HG03108 (cell line): ENCODE results near the gene JOSD1.
"Not testable (repeated sequence)": the region's sequence is repeated elsewhere in the genome, so short reads cannot be mapped to it uniquely, and the experiment has no call there.

Experiments
- ATAC-seq: cut with Tn5 transposase; IDR thresholded peaks from one replicate; pipeline ENCODE4 v1.9.1; 2021; ENCODE audit warnings: moderate library complexity; ENCODE audit not compliant: unreplicated experiment

Gene JOSD1

GRCh38 chr22:38694049-38694448 is 6.7 kb downstream of the JOSD1 start:
- no peak for ATAC-seq

GRCh38 chr22:38689651-38690050 is 11.1 kb downstream of the JOSD1 start:
- no peak for ATAC-seq

DNA sequence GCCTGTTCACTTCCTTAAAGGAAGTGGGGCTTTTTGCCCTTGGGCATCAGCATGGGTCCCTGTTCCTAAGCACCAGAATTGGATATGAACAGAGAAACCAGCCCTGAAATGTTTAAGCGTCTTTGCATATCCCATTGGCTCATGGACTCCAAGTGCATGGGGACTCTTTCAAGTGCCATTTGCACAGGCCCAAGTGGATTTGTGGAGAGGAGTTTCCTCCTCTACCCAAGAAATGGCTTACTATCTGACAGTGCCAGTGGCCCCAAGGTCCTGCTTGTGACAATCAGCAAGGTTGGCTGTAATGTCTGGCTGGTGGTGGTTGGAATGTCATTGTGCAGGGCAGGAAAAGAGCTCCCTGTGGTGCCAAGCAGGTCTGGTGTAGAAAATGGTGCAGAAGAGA is 15.0 kb downstream of the JOSD1 start:
- ATAC-seq = no peak

DNA sequence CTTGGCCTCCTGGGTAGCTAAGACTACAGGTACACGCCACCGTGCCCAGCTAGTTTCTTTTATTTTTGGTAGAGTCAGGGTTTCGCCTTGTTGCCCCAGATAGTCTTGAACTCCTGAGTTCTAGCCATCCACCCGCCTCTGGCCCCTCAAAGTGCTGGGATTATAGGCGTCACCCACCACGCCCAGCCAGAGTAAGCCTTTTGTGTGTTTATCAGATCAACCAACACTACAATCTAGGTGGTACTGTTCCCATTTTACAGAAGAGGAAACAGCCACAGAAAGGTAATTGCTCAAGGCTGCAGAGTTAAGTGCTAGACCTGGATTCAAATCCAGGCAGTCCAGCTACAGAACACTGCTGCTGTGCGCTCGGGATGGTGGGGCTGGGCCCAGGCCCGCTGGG is 15.8 kb downstream of the JOSD1 start:
- no peak for ATAC-seq

GRCh38 chr22:38681582-38682335 is 19.0 kb downstream of the JOSD1 start, which contains the start of gene TOMM22:
Gene TOMM22, plus strand, starts transcription at chr22:38681957. Its CDS starts 22 bp downstream, at chr22:38681979.
- ATAC-seq = peak; percentile 94

DNA sequence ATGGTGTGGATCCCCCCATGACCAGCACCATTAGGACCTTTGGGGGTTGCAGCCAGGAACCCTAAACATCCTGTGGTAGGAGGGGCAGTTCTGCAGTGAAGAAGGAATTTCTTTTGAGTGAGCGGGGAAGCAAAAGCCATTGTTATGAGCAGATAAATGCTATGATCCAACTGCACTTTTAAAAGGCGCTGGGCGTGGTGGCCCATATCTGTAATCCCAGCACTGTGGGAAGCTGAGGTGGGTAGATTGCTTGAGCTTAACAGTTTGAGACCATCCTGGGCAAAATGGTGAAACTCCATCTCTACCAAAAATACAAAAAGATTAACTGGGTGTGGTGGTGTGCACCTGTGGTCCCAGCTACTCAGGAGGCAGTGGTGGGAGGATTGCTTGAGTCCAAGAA is 24.9 kb downstream of the JOSD1 start:
- no peak for ATAC-seq

DNA sequence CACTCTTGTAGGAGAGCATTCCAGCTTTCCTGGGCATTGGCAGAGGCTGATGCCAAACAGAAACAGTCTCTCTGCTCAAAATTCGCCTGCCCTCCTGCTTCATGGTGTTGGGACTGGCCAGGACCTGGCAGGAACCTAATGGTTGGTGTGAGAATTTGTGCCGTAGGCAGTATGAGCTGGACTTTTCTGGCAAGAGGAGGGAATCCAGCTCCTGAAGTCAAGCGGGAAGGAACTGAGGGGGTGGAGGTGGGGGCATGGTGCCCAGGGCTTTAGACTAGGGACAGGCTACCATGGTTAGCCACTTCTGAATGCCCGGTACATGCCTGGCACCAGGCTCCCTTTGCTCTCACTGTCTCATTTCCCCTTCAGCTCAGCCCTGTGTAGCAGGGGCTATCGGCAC is 25.9 kb downstream of the JOSD1 start:
- no peak for ATAC-seq

- ATAC-seq = peak; percentile 46
These were observed 43.5 kb downstream of the JOSD1 start for GRCh38 chr22:38657045-38657909.

- peak; percentile 58 for ATAC-seq
These were observed 44.3 kb downstream of the JOSD1 start, which contains the start of the genes CBY1 and FAM227A for GRCh38 chr22:38656256-38657044. Gene CBY1, plus strand, starts transcription at chr22:38656638. Its CDS starts 11,417 bp downstream, at chr22:38668055. Gene FAM227A, minus strand, starts transcription at chr22:38656392. Its CDS starts 6,224 bp downstream, at chr22:38650168.

GRCh38 chr22:38655519-38656255 is 45.1 kb downstream of the JOSD1 start:
- ATAC-seq = peak; percentile 16

- ATAC-seq = no peak
These were observed 47.0 kb downstream of the JOSD1 start for GRCh38 chr22:38653741-38654140.

- ATAC-seq = no peak
These were observed 47.9 kb downstream of the JOSD1 start for GRCh38 chr22:38652859-38653258.

GRCh38 chr22:38649841-38650522 is 50.8 kb downstream of the JOSD1 start:
- ATAC-seq = no peak

GRCh38 chr22:38645430-38645829 is 55.3 kb downstream of the JOSD1 start:
- ATAC-seq = no peak

DNA sequence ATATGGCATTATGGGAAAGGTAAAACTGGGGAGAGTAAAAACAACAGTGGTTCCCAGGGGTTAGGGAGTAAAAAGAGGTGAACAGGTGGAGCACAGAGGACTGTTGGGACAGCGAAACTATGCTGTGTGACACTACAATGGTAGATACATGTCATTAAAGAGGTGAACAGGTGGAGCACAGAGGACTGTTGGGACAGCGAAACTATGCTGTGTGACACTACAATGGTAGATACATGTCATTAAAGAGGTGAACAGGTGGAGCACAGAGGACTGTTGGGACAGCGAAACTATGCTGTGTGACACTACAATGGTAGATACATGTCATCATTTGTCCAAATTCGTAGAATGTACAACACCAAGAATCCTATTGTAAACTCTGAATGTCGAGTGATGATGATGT is 56.5 kb downstream of the JOSD1 start:
- ATAC-seq = not testable (repeated sequence)

- ATAC-seq = no peak
These were observed 59.2 kb downstream of the JOSD1 start for GRCh38 chr22:38641476-38642040.

DNA sequence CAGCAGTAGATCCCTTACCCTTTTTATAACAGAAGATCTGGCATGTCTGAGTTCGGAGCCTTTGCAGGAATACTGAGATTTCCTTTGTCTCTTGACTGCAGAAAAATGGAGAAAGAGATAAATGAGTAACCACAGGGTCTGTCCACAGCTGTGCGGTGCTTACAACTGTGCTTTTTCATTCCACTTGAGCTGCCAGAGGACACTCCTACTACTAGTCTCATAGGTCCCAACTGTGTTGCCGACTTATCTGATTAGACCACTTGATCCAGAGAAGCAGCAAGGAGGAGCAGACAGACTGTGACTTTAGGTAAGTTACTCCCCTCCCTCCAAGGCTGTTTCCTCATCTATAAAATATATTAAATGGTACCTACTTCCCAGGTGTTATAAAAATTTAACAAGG is 62.0 kb downstream of the JOSD1 start:
- ATAC-seq = no peak

GRCh38 chr22:38638216-38638615 is 62.5 kb downstream of the JOSD1 start:
- no peak for ATAC-seq
